ENCODE data around the gene HRG. TPM values are rescaled to one million over a fixed set of nuclear protein-coding genes. Genes with fewer than 3 reads are reported as not detected.

The HRG gene, protein sequence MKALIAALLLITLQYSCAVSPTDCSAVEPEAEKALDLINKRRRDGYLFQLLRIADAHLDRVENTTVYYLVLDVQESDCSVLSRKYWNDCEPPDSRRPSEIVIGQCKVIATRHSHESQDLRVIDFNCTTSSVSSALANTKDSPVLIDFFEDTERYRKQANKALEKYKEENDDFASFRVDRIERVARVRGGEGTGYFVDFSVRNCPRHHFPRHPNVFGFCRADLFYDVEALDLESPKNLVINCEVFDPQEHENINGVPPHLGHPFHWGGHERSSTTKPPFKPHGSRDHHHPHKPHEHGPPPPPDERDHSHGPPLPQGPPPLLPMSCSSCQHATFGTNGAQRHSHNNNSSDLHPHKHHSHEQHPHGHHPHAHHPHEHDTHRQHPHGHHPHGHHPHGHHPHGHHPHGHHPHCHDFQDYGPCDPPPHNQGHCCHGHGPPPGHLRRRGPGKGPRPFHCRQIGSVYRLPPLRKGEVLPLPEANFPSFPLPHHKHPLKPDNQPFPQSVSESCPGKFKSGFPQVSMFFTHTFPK
- total RNA-seq: not detected

DNA sequence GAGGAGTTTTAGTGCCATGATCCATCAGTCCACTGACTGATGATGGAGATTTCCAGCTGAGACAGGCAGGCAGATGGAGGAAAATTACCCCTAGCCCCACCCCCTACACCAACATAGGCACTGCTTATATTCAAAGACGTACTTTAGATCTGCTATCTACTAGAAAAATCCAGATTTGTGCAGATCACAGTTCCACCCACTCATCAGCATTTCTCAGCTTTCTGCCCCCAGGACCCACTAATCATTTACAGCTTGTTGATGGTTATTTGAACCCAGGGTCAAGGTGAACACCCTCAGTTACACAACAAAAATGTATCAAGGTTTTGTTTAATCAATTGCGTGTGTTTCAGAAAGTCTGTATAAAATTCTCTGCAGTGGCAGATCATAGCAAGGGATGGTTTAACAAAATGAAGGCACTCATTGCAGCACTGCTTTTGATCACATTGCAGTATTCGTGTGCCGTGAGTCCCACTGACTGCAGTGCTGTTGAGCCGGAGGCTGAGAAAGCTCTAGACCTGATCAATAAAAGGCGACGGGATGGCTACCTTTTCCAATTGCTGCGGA lies at the start of gene HRG:
TSS of gene HRG (plus strand) at position 390 of the 564 bp plus-strand sequence. CDS start at position 408, 18 bp downstream.
- ChIA-PET POLR2A (no interaction called here), CTCF (no interaction called here)

DNA sequence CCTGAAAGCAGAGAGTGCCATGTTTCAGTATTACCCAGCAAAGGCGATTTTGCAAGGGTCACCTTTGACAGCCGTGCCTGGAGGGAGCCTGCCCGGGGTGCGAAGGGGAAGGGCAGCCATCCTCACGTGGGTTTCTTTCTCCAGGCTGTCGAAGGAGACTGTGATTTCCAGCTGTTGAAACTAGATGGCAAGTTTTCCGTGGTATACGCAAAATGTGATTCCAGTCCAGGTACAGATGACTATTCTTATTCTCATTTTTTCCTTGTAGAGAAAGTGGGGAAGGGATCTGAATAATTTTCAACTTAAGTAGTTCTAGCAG lies 49.6 kb upstream of the HRG start:
- POLR2A ChIA-PET: interaction anchor here (1.2 kb wide), 1 partner anchor 211 kb away, joined by 4 read pairs; no protein-coding TSS in a partner anchor
- CTCF ChIA-PET: interaction anchor here (0.7 to 4.4 kb wide), 15 partner anchors 13 to 673 kb away, joined by 3 to 18 read pairs (median 5); partner anchors contain the start of genes DNAJB11, EIF4A2 and TBCCD1

DNA sequence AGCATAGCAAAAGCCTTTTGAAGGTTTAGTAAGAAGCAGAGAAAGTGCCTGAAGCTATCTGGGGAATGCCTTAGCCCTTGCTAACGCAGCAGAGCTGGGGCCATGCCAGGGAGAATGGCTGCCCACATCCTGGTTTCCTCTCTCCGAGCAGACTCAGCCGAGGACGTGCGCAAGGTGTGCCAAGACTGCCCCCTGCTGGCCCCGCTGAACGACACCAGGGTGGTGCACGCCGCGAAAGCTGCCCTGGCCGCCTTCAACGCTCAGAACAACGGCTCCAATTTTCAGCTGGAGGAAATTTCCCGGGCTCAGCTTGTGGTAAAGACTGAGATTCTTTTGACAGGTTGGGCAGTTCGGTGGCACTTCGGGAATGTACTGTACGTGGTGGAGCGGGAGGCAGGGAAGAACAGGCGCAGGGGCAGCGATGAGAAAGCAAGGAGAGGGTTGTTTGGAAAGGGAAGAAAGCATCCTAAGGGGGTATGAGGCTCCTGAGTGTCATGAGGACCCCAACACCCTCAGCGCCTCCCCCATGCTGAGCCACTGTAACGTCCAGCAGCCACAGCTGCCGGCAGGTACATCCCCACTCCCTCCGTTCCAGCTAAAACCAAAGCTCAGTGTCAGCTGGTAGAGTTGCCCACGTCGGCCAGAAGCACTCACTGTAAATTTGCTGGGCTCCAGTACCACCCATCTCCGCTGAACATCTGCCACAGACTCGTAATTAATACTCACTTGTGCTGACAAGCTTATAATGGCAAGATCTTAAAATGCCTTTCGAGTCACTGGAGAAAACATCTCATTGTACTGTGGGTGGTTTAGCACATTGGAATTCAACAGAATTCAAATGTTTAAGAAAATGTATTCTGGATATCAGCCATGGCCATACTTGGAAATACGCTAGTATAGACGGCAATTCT lies 48.5 kb upstream of the HRG start:
- ChIA-PET POLR2A (interaction anchor here (0.8 to 1.5 kb wide), 4 partner anchors 46 to 210 kb away, joined by 3 to 4 read pairs (median 4); partner anchors contain the start of gene DNAJB11), CTCF (interaction anchor here (0.6 to 4.4 kb wide), 26 partner anchors 8 to 674 kb away, joined by 3 to 18 read pairs (median 4); partner anchors contain the start of genes DNAJB11, EIF4A2, RFC4 and TBCCD1)

DNA sequence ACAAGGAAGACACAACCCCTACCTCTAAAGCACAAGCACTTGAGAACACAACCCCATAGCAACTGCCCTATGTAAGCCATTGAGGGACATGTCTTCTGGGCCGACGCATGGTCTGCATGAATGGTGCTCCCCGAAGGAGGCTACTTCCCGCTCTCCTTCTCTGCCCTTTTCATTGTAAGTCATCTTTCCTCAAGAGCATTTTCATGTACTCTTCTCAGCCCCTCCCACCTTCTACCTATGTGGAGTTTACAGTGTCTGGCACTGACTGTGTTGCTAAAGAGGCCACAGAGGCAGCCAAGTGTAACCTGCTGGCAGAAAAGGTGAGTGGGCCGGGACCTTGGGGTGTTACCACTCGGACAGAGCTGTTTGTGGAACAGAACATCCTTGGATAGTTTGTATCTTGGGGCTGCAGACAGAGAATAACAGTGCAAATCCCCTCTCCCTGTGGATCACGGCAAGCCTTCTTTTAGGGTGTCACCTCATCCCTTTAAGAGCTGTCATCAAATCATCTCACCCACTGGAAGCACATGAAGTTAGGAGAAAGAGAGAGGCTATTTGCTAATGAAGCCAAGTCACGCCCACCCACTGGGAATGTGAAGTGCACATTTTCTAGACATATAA lies 47.4 kb upstream of the HRG start:
- ChIA-PET POLR2A (interaction anchor here (0.7 kb wide), 1 partner anchor 353 kb away, joined by 4 read pairs; no protein-coding TSS in a partner anchor), CTCF (interaction anchor here (2.0 kb wide), 1 partner anchor 78 kb away, joined by 5 read pairs; no protein-coding TSS in a partner anchor)

DNA sequence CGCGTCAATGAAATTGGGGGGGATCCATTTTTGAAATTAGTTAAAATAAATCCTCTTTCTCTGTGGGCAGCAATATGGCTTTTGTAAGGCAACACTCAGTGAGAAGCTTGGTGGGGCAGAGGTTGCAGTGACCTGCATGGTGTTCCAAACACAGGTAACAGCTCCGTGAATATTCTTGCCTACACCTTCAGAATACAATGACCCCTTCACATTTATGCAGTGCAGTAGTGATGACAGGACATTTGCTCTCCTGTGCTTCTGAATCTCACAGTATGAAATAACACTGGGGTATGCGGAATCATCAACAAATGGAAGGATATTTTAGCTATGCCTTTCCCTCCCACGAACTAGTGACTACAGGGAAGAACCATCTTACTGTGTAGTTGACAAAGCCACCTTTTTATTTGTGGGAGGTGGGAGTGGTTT lies 46.0 kb upstream of the HRG start:
- POLR2A ChIA-PET: no interaction called here
- CTCF ChIA-PET: no interaction called here

DNA sequence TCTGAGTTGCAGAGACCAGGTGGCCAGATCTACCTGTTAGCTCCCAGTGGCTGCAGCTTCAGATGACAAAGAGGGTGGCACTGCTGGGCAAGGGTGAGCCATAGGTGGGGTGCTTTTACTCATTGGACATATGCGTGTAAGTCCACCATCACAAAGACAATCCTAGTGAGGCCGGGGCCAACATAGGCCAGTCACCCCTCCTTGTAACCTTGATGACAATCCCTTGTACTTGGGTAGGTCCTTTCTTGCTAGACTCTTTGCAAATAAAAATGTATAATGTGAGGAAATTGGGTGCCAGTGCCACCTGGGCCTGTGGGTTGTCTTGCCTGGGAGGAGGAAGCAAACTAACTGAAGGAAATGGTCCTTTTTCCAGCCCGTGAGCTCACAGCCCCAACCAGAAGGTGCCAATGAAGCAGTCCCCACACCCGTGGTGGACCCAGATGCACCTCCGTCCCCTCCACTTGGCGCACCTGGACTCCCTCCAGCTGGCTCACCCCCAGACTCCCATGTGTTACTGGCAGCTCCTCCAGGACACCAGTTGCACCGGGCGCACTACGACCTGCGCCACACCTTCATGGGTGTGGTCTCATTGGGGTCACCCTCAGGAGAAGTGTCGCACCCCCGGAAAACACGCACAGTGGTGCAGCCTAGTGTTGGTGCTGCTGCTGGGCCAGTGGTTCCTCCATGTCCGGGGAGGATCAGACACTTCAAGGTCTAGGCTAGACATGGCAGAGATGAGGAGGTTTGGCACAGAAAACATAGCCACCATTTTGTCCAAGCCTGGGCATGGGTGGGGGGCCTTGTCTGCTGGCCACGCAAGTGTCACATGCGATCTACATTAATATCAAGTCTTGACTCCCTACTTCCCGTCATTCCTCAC lies 45.4 kb upstream of the HRG start:
- CTCF ChIA-PET: no interaction called here
- POLR2A ChIA-PET: no interaction called here

GRCh38 chr3:186621894-186622650 lies 43.7 kb upstream of the HRG start:
- ChIA-PET CTCF (no interaction called here), POLR2A (no interaction called here)

DNA sequence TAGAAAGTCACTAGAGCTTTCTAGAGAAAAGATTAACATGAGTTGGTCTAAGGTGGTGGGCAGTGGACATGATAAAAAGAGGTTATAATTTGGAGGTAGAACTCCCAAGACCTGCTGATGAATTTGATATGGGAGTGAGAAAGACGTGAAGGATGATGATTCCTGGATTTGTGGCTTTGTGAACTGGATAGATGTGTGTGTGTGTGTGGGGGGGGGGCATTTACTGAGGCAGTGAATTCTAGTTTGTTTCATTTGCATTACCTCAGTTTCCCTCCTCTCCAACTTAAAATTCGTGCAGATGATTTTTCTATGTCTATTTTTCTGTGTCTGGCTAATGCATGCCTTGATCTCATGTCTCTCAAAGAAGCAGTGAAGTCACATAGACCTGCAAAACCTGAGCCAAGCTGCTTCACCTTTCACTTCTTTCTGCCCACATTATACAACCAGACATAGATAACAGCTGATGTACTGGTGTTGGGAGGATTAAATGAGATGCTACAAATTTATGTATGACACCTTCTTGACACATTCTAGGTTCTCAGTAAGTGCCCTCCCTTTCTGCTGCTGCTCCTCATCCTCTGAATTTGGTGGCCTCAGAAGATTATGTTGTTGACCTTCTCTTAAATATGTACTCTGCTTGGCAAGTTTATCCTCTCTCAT lies 43.0 kb upstream of the HRG start:
- ChIA-PET POLR2A (no interaction called here), CTCF (interaction anchor here (0.7 kb wide), 1 partner anchor 8 kb away, joined by 3 read pairs; no protein-coding TSS in a partner anchor)

DNA sequence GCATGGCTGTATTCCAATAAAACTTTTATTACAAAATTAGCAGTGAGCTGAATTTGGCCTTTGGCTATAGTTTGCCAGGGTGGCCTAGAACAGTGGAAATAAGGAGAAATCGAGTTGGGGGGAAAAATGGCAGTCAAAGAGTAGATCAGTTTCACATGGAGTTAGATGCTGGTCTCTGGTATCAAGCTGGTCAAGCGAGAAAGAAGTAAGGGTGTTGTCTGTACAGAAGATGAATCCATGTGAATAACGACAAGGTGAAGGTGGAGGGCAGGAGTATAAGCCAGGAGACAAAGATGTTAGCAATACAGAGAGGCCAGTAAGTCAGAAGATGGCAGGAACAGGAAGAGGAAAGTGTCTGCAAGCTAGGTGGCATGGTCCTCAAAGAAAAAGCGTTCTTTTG lies 41.2 kb upstream of the HRG start:
- POLR2A ChIA-PET: no interaction called here
- CTCF ChIA-PET: interaction anchor here (2.3 kb wide), 1 partner anchor 10 kb away, joined by 10 read pairs; no protein-coding TSS in a partner anchor

DNA sequence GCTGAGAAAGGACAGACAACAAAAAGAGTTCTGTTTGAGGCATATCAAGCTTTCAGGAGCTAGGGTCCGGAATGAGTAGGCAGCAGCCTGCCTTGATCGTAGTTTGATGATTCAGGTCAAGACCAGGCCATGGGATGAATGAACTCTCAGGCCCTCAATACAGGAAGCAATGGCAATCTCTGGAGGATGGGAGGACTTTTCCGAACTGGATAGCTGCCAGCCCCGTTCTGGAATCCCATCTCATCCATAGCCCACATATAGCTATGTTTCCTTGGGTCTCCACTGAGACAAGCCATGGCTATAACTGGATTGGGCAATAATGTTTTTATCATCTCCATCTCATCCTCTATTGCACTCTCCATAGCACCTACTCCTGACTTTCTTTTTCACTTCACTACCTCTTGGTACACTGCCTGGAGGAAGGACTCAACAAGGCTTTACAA lies 40.2 kb upstream of the HRG start:
- POLR2A ChIA-PET: no interaction called here
- CTCF ChIA-PET: interaction anchor here (1.1 to 2.3 kb wide), 2 partner anchors 9 to 11 kb away, joined by 4 to 10 read pairs; no protein-coding TSS in a partner anchor

GRCh38 chr3:186626254-186626847 lies 39.5 kb upstream of the HRG start:
- POLR2A ChIA-PET: no interaction called here
- CTCF ChIA-PET: interaction anchor here (0.6 to 1.1 kb wide), 2 partner anchors 9 to 99 kb away, joined by 3 to 4 read pairs; no protein-coding TSS in a partner anchor

DNA sequence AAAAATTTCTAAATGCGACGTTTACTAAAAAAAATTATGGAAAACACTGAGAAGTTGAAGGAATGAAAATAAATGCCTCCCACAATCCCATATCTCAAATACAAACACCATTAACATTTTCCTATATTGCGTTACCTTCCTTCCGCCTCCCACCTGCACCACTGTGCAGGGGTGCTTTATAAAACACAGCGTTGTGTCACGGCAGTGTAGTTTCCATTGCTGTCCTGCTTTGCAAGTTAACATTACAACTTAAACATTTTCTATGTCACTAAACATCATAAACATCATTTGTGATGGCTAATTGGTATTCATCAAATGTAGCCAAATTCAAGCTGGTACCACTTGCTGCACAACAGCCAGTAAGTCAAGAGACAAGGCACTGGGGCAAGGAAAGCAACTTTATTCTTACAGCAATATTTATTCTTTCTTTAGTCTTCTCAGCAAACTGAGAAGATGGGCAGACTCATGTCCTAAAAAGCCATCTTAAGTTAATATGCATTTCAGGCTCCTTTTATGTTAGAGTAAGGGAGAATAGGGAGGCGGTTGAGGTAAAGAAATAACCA lies 37.9 kb upstream of the HRG start:
- ChIA-PET POLR2A (no interaction called here), CTCF (no interaction called here)

DNA sequence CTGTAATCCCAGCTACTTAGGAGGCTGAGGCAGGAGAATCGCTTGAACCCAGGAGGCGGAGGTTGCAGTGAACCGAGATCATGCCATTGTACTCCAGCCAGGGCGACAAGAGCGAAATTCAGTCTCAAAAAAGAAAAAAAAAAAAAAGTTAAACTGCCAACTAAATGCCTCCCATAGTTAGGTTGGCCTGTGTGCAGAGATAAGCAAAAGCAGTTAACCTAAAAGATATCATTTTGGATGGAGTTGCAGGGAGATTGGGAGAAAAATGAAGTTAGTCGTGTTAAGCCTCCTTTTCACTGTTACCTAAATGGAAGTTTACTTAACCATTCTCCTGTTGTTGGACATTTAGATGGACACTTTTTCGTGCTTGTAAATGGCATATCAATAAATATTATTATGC lies 37.1 kb upstream of the HRG start:
- POLR2A ChIA-PET: no interaction called here
- CTCF ChIA-PET: no interaction called here

DNA sequence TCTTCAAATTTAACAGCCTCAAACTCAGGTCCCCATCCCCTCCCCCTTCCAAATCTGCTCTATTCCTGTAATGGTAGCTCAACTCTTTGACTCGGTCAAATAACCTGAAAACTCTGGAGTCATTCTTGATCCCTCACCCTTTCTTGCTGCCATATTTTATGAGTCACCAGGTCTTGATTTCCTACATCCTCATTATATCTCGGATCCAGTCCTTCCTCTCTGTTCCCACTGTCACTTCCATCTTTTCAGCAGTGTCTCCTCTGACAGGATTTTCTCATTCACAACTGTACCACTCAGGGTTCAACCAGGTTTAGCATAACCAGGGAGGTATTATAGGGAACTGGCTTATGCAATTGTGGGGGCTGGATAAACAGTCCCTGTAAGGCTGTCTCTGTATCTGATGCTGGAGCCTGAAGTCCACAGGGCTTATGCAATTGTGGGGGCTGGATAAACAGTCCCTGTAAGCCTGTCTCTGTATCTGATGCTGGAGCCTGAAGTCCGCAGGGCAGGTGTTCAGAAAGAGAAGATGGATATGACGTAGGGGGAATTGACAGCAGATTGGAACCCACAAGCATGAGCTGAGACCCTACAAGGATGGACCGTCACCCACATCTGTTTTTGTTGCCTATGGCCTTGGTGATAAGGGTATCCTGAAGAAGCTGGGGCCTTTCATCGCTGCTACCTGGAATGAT lies 34.7 kb upstream of the HRG start:
- POLR2A ChIA-PET: no interaction called here
- CTCF ChIA-PET: interaction anchor here (1.3 kb wide), 1 partner anchor 14 kb away, joined by 3 read pairs; no protein-coding TSS in a partner anchor

DNA sequence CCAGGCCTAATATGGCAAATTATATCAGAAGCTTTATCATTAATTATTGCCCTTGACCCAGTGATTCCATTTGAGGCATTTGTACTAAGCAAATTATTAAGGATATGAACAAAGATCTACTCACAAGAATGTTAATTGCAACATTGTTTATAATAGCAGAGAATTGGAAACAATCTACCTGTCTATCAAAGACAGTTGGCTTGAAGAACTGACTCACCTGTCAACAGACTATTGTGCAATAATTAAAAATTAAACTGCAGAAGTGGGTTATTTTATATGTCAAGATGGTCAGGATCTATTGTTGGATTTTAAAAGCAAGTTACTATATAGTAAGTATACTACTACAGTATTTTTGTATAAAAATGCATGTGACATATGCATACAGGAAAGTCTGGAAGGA lies 32.3 kb upstream of the HRG start:
- ChIA-PET POLR2A (no interaction called here), CTCF (interaction anchor here (1.4 to 2.4 kb wide), 2 partner anchors 16 to 19 kb away, joined by 4 to 6 read pairs; no protein-coding TSS in a partner anchor)

All from activated CD8-positive, alpha-beta memory T cell treated with anti-CD3 and anti-CD28 coated beads for 36 hours (primary cell).